ENCODE results near the gene FAM83D.

GRCh38 chr20:38919683-38920082, 6.5 kb upstream of the FAM83D start:
- TF ChIP-seq POLR2AphosphoS5 (IDR thresholded peaks at IDR 0.05) = peak in 1 of 3 donors; percentile 19
- TF ChIP-seq CTCF (IDR thresholded peaks at IDR 0.05 in 8 of 11, conservative IDR thresholded peaks at IDR 0.05 in 3 of 11) = no peak
- TF ChIP-seq POLR2A (IDR thresholded peaks at IDR 0.05) = no peak
